GM21529 (cell line): ENCODE measurements around the gene SLC7A1.

Source experiments
- ATAC-seq: cut with Tn5 transposase; IDR thresholded peaks from one replicate; pipeline ENCODE4 v1.9.1; 2021; ENCODE audit not compliant: unreplicated experiment

The SLC7A1 gene

DNA sequence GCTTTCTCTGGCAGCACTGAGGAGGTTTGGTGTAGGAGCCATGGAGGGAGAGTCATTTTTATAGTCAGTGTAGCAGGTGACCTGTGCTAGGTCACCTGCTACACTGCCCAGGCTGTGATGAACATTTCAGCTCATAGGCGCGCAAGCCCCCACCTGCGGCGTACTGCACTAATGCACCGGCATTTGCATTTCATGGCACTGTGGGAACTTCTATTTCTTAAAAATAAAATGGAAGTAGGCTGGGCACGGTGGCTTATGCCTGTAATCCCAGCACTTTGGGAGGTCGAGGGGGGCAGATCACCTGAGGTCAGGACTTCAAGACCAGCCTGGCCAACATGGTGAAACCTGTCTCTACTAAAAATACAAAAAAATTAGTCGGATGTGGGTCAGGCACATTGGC is 101.0 kb downstream of the SLC7A1 start:
- no peak for ATAC-seq

DNA sequence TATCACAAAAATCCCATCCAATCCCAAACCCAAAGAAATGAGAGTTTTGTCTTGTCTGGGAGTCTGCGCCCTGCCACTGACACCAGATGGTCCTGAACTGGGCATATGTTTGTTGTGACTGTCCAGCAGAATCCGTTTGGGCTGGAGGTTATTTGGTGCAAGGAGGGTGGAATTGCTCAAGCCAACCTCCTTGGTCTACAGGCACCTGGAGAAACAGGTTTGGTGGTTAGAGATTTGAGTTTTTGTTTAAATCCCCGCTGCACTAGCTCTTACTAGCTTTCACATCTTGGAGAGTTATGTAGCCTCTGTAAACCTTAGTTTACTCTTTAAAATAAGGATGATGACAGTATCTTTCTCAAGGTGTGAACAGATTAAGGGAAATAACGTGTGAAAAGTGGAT is 101.7 kb downstream of the SLC7A1 start:
- no peak for ATAC-seq

DNA sequence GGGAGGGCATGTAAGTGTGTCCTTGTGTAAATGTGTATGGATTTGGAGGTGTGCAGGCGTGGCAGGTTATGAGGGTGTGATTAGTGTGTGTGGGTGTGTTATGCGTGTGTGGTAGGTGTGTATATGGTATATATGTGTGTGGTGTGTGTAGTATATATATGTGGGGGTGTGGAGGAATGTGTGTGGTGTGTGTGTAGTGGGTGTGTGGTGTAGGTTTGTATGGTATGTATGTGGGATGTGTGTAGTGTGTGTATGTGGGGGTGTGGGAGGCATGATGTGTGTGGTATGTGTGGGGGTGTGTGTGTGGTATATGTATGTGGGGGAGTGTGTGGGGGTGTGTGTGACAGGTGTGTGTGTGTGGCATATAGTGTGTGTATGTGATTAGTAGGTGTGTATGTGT is 104.2 kb downstream of the SLC7A1 start:
- no peak for ATAC-seq

- ATAC-seq: no peak
Measured at GRCh38 chr13:29490561-29490885, 105.0 kb downstream of the SLC7A1 start.

- no peak for ATAC-seq
Measured at GRCh38 chr13:29489650-29490560, 105.6 kb downstream of the SLC7A1 start.

GRCh38 chr13:29487466-29488454 is 107.7 kb downstream of the SLC7A1 start:
- no peak for ATAC-seq

GRCh38 chr13:29486551-29486950 is 108.9 kb downstream of the SLC7A1 start:
- ATAC-seq: no peak

DNA sequence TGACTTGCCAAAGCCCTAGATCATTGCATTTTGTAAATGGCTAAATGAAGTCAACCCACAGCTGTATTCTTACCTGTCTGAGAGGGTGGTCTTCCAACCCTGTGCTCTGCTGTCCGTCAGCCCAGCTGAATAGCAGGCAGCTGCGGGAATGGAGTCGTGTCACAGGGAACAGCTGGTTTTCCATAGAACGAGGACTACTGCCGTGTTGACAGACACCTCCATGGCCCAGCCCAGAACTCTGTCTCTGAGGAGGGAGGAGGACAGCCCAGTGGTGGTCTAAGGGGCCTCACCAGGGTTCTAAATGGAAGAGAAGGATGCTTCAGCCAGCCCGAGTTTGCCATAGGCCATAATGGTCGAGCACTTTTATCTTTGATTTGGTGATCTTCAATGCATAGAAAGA is 110.7 kb downstream of the SLC7A1 start:
- no peak for ATAC-seq

DNA sequence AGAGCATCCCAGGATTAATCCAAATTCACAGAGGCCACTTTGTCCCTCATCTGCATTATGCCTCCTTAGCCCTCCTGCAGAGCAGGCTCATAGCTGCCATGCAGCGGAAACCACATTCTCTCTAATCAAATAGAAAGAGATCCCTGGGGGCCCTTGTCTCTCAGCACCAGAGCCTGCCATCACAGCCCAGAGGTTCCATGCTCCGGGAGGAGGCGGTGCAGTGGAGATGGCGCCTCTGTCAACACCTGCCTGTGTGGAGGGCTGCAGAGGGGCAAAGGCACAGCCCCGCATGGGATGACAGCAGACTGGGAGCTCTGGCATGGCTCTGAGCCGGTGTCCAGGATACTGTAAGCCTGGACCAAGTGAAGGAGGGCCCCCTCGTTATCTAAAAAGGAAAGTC is 111.3 kb downstream of the SLC7A1 start:
- ATAC-seq: no peak

- no peak for ATAC-seq
Measured at GRCh38 chr13:29483623-29484022, 111.9 kb downstream of the SLC7A1 start.

GRCh38 chr13:29483211-29483610 is 112.3 kb downstream of the SLC7A1 start:
- no peak for ATAC-seq

DNA sequence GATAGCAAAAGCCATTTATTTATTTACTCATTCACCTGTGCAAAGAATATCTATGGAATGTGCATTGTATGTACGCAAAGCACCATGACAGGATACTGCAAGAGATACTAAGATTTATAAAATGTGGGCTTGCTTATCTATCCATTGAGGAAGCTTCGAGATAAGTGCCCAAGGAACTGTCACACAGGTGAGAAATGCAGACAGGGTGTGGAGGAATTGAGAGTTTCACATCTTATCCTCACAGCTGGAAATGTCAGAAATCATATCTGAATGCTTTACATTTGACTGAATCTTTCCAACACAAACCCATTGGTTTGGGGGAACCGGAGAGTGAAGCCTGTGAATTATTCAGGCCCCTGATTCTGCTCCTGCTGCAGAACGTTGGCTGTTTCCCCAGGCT is 113.0 kb downstream of the SLC7A1 start:
- no peak for ATAC-seq

DNA sequence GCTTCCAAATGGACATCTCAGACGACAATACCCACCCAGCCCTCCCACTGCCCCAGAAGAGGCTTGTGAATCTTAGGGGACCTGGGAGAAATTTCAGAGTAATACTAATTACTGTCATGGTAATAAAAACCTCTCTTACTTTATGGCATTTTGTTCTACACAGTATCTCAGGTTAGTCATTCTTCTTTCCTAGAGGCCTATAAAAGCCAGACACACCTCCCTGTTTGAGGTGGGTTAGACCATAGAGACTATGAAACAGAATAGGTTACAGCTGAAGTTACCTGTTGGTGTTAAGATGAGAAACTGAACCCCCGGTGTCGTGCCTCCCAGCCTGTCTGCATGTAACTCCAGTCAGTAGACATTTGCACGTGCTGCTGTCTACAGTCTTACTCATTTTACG is 113.9 kb downstream of the SLC7A1 start:
- ATAC-seq: no peak

- no peak for ATAC-seq
Measured at GRCh38 chr13:29480893-29481525, 114.5 kb downstream of the SLC7A1 start.

DNA sequence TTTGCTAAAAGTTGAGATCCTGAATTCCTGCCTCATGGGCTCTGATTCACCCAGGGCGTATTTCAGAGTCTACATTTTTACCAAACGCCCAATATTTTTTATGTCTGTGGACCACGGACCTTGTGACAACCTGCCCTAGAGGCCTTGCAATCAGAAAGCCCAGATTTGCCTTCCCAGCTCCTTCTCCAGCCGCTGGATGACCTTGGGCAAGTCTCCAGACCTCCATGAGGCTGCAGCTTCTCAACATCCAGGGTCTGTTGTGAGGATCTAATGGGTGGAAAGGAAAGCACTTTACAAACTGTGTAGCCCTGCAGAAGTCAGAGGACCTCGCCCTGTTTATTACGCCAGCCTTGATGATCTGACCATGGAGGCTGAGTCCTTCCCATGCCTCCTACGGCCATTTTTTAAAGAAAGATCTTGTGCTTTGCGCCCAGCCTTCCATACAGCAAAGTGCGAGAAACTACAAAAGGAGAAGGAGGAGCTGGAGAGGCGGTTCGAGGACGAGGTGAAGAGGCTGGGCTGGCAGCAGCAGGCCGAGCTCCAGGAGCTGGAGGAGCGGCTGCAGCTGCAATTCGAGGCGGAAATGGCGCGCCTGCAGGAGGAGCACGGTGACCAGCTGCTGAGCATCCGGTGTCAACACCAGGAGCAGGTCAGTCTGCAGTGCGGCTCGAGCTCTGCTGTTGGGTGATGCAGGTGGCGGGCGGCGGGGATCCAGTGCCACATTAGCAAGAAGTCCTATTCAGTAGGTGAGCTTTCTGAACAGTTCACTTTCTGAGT is 115.6 kb downstream of the SLC7A1 start:
- ATAC-seq: no peak

DNA sequence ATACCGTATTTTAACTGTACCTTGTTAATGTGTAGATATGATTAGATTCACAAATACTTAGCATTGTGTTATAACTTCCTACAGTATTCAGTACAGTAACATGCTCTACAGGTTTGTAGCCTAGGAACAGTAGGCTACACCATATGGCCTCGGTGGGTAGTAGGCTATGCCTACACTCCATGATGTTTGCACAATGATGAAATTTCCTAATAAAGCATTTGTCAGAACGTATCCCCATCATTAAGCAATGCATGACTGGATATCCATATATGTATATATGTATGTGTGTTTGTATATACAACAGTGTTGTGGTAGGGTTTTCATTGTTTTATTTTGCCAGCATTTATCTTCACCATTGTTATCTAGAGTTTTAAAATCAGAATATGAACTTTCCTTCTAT is 119.4 kb downstream of the SLC7A1 start:
- ATAC-seq: no peak

DNA sequence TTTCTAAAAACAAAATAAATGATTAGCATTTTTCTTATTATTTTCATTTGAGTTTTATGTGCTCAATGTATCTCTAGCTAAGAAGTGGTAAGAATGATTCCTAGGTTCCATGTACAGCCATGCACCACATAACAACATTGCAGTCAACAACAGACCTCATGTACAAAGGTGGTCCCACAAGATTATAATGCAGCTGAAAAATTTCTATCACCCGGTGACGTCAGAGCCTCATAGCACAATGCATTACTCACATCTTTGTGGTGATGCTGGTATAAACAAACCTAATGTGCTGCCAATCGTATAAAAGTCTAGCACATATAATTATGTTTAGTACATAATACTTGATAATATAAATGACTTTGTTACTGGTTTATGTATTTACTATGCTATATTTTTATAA is 120.5 kb downstream of the SLC7A1 start:
- no peak for ATAC-seq

GRCh38 chr13:29473166-29473565 is 122.3 kb downstream of the SLC7A1 start:
- no peak for ATAC-seq

- ATAC-seq: peak; percentile 62
Measured at GRCh38 chr13:29472332-29472961, 123.0 kb downstream of the SLC7A1 start.

DNA sequence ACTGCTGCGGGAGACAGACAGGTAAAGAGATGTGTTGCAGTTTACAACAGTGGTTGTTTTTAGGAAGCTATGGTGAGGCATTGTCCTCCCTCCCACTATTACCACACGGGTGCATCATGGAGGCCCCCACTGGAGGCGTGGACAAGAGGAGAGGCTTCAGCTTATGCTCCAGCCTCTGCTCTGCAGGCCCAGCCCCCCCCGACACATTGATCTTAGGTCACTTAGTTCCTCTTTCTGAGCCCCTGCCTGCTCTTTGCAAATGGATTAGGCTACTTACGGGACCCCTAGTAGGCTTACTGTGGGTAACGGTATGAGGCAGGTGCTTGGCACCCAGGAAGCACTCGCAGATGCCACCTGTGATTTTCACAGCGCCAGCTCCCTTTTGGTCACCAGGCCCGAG is 123.9 kb downstream of the SLC7A1 start:
- ATAC-seq: no peak
